PFSK-1 (cell line): Measurements from ENCODE around the gene CCNL2.

Experiments used
- FOXP2 ChIP-seq: optimal IDR thresholded peaks from 2 replicates; pipeline ENCODE3; 2011; ENCODE audit warnings: borderline replicate concordance, control low read depth, inconsistent platforms; ENCODE audit not compliant: insufficient read depth; ENCODE audit errors: extremely low read length, extremely low read depth
- POLR2AphosphoS5 ChIP-seq: IDR thresholded peaks from 2 replicates; pipeline ENCODE4 v1.6.1; 2012; ENCODE audit warnings: low read depth, mild to moderate bottlenecking, control low read depth, low read length, moderate library complexity
- REST ChIP-seq, 2 experiments: IDR thresholded peaks; 2 replicates each; pipeline versions ENCODE4 v1.6.1 to v1.8.0; 2011 to 2012; ENCODE audit warnings: low read depth in 2 of 2, low read length in 2 of 2, control low read depth in 1 of 2, inconsistent platforms in 1 of 2, mild to moderate bottlenecking in 1 of 2, moderate library complexity in 1 of 2; ENCODE audit not compliant: insufficient read depth in 1 of 2
- SIN3A ChIP-seq: IDR thresholded peaks from 2 replicates; pipeline ENCODE4 v1.6.1; 2012; ENCODE audit warnings: mild to moderate bottlenecking, low read length, moderate library complexity, borderline replicate concordance; ENCODE audit not compliant: insufficient read depth
- TAF1 ChIP-seq: IDR thresholded peaks from 2 replicates; pipeline ENCODE4 v1.6.1; 2012; ENCODE audit warnings: low read length, control low read depth, borderline replicate concordance; ENCODE audit not compliant: insufficient read depth

CCNL2 gene

DNA sequence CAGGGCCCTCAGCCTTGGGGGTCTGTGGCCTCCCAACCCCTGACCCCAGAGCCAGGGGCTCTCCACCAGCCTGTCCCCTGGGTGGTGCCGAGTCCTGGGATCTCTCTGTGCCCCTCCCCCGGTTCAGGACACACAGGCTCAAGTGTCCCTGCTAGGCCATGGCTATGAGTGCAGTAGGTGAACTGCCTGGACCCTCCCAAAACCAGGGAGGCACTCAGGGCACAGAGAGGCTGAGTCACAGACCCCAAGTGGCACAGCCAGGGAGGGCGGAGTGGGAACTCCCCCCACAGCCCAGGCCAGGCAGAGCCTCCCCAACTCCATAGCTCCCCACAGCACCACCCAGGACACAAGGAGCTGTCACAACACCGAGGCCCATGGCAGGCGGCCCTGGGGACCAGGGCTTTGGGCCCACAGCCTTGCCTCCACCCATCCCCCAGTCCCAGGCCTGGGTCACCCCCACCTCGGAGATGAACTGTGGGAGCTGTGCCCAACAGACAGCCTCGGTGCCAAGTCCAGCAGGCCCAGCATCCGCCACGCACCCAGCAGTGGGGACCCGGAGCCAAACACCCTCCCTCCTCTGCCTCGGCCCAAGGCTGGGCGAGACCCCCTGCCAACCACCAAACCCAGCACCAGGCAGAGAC lies 53.2 kb downstream of the CCNL2 start:
- no peak for TF ChIP-seq FOXP2
- no peak for TF ChIP-seq POLR2AphosphoS5
- no peak for TF ChIP-seq TAF1

DNA sequence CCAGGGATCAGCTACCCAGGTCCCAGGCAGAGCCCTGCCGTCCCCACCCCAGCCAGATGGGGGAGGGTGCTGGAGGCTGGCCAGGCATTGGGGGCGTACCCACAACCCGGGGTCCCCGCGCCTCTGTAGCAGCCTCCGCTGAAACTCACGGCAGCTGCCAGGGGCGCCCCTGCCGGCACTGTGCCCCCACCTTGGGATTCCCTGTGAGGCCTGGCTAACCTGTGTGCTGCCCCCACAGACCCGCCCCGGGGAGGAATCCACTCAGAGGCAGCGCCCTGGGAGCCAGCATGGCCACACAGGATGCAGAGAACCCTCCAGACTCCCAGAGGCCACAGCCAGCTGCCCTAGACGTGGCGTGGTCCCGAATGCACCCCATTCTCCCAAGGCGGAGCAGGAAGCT lies 53.8 kb downstream of the CCNL2 start:
- TF ChIP-seq TAF1 = no peak
- no peak for TF ChIP-seq REST (IDR thresholded peaks at IDR 0.05; ENCODE audit: insufficient read depth in 1 of 2, low read depth in 2 of 2, low read length in 2 of 2)
- no peak for TF ChIP-seq SIN3A
- no peak for TF ChIP-seq FOXP2
- no peak for TF ChIP-seq POLR2AphosphoS5

- TF ChIP-seq TAF1 (no peak), POLR2AphosphoS5 (no peak), SIN3A (no peak), REST (IDR thresholded peaks at IDR 0.05; ENCODE audit: insufficient read depth in 1 of 2, low read depth in 2 of 2, low read length in 2 of 2) (no peak), FOXP2 (no peak)
These were observed 54.3 kb downstream of the CCNL2 start for GRCh38 chr1:1344655-1345361.

DNA sequence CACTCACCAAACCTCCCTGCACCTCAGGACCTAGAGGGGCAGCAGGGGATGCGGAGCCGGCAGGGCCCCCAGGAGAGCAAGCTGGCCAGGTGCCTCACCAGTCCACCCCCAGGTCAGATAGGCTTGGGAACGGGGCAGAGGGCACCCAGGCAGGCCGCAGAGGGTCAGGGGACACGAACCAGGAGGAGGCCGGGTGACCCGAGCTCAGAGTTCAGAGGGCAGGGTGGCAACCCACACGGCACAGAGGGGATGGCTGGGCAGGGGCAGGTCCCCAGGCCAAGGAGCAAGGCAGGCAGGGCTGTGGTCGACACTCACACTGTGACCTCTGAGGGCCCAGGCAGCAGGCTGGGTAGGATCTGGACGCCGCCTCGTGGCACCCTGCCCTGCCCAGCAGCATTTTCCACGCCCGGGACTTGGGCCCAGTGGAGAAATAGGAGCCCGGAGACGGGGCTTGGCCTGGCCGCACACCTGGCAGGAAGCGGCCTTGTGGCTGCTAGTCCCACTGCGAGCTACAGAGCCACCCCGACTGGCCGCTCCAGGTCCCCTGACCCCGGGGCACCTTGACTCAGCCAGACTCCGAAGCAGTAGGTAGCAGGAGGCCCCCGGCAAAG lies 55.2 kb downstream of the CCNL2 start:
- TF ChIP-seq FOXP2 = no peak
- TF ChIP-seq TAF1 = no peak
- no peak for TF ChIP-seq SIN3A
- TF ChIP-seq POLR2AphosphoS5 = no peak
- TF ChIP-seq REST (IDR thresholded peaks at IDR 0.05; ENCODE audit: insufficient read depth in 1 of 2, low read depth in 2 of 2, low read length in 2 of 2) = no peak

- TF ChIP-seq TAF1 (no peak), FOXP2 (no peak), POLR2AphosphoS5 (no peak), SIN3A (no peak), REST (IDR thresholded peaks at IDR 0.05; ENCODE audit: insufficient read depth in 1 of 2, low read depth in 2 of 2, low read length in 2 of 2) (no peak)
These were observed 56.5 kb downstream of the CCNL2 start for GRCh38 chr1:1342584-1343115.
